GM12875 (cell line): ENCODE results near the gene ATP2A2.

ENCODE experiments used
- H3K4me3 ChIP-seq: one replicate; pipeline ENCODE4 v1.5.1; 2011; ENCODE audit warnings: low read depth, low read length, control low read depth
- TF ChIP-seq, protein P1 (sequence below): IDR thresholded peaks from 2 replicates; pipeline ENCODE4 v1.5.1; 2011; ENCODE audit warnings: low read depth, mild to moderate bottlenecking, control low read depth, inconsistent platforms, low read length, moderate library complexity, borderline replicate concordance; ENCODE audit not compliant: insufficient read depth

ATP2A2 gene

DNA sequence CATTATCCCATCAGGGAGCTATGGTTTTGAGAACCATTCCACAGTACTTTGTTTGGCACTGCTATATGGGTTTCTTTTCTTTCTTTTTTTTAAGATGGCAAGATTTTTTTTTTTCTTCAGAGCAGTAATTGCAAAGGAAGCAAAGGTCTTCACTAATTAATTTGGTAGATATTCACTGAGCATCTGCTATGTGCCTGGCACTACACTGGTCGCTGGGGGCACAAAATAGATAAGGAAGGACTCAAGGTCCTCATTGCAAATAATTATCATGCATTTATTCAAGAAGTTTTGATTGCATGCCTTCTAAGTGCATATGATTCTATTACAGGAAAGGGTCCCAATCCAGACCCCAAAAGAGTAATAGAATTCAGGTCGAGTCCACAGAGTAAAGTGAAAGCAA, 10.0 kb upstream of the ATP2A2 start:
- H3K4me3 ChIP-seq: no peak overlapping the region
- TF ChIP-seq, protein P1, sequence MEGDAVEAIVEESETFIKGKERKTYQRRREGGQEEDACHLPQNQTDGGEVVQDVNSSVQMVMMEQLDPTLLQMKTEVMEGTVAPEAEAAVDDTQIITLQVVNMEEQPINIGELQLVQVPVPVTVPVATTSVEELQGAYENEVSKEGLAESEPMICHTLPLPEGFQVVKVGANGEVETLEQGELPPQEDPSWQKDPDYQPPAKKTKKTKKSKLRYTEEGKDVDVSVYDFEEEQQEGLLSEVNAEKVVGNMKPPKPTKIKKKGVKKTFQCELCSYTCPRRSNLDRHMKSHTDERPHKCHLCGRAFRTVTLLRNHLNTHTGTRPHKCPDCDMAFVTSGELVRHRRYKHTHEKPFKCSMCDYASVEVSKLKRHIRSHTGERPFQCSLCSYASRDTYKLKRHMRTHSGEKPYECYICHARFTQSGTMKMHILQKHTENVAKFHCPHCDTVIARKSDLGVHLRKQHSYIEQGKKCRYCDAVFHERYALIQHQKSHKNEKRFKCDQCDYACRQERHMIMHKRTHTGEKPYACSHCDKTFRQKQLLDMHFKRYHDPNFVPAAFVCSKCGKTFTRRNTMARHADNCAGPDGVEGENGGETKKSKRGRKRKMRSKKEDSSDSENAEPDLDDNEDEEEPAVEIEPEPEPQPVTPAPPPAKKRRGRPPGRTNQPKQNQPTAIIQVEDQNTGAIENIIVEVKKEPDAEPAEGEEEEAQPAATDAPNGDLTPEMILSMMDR: no peak

DNA sequence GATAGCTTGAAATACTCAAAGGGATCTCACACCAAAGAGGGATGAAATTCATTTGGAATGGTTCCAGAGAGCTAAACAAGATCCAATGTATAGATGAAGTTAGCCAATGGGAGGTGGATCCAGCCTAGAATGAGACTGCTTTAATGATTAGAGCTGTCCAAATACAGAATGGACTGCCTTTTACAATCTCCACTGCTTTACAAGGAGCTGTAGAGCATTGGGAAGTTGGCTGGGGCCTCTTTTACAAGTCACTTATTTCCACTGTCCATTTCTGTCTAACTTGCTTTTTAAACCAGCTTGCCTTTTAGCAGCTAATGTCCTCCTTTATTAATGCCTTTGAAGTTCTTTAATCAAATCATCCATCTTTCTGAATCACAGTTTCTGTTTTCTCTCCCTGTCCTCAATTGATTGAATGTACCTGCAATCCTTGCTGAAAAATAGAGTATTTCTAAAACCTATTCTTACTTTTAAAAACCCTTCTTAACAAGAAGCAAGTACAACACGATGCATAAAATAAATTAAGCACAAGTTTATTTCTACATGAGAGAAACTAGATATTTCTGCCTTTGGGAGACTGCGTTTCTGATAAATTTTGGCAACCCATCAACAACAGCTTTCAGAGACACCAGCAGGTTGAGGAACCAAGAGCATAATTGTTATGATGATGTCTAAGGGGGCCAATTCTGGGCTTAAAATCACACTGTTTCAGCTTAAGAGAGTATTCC, 3.4 kb upstream of the ATP2A2 start:
- TF ChIP-seq, protein P1: no peak
- no peak overlapping the region for H3K4me3 ChIP-seq

DNA sequence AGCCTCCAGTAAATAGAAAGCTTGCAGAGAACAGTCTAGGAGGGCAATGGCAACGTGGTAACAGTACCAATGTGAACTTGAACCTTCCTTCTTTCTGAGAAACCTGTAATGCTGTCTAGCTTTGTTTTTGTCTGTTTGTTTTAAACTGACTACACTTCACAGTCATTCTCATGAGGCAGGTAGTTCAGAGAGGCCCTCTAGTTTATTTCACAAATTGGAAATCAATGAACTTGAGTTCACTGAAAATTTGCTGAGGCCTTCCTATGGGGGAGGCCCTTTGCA, 2.9 kb upstream of the ATP2A2 start:
- TF ChIP-seq, protein P1: no peak
- H3K4me3 ChIP-seq: no peak overlapping the region

DNA sequence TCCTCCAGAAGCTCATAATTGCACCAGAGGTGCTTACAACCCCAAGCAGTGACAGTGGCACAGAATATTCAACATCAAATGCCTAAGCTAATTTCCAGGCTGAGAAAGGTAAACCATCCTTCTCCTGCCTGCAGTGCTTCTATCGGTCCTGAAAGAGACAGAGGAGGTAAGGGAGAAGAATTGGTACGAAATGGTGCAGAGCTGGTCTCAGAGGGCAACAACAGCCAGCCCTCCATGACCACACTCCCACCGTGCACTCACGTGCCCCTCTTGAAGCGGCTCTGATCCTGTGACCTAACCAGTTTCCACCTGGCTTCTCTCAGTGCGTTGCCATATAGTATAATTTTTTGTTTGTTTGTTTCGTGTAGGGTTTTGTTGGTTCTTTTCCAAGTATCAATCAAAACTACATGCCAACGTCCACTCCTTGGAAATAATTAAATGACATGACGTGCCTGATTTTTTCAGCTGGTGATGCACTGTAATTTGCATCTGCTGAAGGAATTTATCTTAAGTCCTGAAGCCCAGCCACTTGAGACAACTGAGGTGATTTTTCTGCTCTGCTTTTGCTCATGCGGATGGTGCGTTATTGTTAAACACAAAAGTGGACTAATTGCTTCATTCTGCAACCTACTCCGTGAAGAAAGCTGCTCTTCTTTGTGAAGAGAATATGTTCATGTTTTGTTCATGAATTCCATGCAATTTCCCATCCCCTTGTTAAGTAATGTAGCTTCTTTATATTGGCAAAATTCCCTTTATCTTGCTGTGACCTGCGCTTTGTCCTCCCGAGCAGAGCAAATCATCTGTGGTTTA, 1.3 kb upstream of the ATP2A2 start:
- TF ChIP-seq, protein P1: no peak
- peak overlapping the region; percentile 83 for H3K4me3 ChIP-seq

DNA sequence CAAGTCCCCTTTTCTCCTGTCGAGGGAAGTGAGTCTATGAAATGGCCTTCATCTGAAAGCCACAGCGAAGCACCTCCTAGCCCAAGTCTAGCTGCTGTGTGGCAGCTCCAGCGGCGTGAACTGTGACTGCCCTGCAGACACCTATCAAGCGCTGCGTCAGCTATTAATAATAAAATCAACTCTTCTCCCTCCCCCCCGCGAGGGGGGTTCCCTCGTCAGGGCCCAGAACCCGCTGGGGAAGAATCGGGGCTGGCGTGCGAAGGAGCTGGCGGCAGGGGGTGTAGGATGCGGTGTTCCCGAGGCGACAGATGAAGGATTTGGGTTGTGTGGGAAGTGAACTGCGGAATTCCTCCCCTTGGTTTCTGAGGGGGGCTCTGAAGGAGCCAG, 662 bp upstream of the ATP2A2 start:
- TF ChIP-seq, protein P1: no peak
- H3K4me3 ChIP-seq: peak overlapping the region; percentile 83

DNA sequence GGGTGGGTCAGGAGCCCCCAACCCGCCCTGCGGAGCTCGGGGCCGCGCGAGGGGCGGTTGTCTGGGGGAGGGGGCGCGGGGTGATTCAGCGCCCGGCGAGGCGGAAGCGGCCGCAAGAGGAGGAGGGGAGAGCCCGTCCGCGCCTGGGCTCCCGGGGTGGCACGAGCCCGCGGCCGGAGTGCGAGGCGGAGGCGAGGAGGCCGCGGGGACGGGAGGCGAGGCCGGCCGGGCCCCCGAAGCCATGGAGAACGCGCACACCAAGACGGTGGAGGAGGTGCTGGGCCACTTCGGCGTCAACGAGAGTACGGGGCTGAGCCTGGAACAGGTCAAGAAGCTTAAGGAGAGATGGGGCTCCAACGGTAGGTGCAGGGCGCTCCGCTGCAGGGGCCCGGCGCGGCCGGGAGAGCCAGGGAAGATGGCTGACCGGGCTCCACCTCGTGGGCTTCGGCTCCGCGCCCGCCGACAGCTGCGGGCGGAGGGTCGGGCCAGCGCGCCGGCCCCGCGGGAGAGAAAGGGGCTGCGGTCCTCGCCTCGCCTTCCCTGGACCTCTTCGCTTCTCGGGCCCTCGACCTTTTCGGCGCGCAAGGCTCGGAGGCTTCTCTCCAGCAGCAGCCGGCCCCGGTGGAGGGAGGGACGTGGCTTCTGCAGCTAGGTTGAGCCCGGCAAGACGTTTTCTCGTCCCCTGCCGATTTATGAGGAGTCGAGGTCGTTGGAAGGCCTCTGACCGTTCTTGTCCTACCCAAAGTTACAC, 677 bp downstream of the ATP2A2 start:
- peak overlapping the region; percentile 89 for H3K4me3 ChIP-seq
- TF ChIP-seq, protein P1: no peak

DNA sequence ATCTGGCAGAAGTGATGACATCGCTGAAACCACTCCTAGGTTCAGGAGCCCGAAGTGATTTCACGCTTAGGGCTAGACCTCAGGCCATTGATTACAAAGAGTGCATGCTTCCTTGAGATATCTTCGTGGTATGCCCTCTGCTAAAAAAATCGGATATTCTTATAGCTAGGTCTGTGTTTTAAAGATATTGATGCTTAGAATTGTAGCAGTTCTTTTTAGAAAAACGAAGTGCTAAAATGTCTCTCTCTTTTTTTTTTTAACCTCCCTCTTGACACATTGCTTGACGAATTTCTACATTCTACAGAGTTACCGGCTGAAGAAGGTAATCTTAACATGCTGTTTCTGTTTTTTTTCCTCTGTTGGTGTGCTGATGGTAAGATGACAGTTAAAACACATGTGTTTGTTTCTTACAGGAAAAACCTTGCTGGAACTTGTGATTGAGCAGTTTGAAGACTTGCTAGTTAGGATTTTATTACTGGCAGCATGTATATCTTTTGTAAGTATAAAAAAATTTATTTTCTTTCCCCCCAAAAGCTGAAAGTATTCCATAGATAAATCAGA, 1.3 kb downstream of the ATP2A2 start:
- peak overlapping the region; percentile 89 for H3K4me3 ChIP-seq
- TF ChIP-seq, protein P1: no peak
